GM18519 (cell line): Measurements from ENCODE around the gene CACNA2D4.

ENCODE experiments used
- ATAC-seq: cut with Tn5 transposase; IDR thresholded peaks from one replicate; pipeline ENCODE4 v1.9.1; 2021; ENCODE audit warnings: mild to moderate bottlenecking, moderate library complexity; ENCODE audit not compliant: unreplicated experiment, low FRiP score

The CACNA2D4 gene

DNA sequence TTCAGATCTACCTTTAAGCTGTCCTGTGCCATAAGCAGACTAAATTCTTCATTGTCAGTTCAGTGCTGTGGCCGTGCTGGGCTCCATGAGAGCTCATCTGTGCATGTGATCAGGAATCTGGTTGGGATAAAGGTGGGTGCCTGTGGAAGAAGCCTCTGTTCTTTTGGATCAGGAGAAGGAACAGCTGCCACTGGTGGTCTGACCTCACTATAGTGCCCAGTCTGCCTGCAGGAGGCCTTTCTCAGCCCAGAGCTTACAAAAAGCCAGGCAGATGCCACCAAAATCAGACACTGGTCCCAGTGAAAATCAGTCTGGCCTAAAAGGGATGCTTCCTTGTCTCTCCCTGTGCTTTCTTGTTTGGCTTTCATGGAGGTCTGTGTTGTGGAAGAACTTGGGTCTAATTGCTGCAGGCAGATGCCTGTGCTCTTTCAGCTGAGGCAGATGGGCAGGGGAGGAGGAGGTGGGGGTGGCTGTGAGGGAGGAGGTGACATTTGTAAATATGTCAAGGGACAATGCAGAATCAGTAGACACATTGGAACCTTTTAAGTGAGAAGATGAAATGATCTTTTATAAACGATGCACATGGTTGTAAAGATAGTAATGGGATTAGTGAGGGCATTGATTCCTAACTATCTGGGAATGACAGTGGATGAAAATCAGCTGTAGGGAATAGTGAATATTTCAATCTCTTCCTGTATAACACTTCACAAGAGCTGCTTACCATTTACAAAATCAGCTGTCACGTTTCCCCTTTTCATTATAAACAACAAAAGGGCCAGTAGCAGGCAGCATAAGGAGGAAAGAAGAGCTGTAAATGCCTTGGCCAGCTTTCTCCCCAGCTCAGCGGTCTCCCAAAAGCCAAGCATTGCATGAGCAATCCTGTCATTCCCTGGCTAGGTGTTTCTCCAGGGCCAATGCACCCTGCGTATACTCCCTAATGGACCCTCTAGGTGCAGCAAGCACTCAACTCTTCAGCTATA lies 44.6 kb downstream of the CACNA2D4 start:
- ATAC-seq = no peak

DNA sequence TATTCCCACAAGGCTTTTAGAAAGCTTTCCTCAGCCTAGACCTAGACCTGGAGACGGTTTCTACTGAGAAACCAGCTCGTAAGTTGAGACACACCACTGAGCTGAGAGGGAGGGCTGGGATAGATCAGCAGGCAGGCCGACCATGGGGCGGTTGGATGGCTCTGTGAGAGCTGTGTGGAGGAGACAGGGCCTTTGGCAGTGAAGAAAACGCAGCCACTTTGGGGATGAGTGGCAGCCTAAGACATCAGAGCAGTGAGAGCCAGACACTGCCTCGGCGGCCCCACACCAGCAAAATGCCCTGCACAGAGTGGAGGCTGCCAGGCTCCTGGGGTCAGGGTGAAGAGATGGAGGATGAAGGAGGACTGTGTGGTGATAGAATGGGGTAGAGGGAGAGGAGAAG lies 46.0 kb downstream of the CACNA2D4 start:
- no peak for ATAC-seq

- ATAC-seq = no peak
Measured at GRCh38 chr12:1872001-1872400, 46.5 kb downstream of the CACNA2D4 start.

DNA sequence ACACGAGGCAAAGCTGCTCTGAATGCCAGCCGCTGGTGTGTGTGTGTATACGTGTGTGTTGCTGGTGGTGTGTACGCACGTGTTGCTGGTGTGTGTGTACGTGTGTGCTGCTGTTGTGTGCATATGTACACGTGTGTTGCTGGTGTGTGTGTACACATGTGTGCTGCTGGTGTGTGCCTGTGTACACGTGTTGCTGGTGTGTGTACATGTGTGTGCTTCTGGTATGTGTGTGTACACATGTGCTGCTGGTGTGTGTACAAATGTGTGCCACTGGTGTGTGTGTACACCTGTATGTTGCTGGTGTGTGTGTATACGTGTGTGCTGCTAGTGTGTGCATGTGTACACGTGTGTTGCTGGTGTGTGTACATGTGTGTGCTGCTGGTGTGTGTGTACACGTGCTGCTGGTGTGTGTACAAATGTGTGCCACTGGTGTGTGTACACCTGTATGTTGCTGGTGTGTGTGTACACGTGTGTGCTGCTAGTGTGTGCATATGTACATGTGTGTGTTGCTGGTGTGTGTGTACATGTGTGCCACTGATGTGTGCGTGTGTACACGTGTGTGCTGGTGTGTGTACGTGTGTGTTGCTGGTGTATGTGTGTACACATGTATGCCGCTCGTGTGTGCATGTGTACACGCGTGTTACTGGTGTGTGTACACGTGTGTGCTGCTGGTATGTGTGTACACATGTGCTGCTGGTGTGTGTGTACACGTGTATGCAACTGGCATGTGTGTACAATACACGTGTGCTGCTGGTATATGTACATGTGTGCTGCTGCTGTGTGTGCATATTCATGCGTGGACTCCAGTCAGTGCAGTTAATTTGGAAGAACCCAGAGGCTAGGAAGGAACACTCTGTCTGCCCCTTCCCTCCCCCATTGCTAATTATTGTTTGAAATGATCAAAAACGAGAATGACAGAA lies 47.2 kb downstream of the CACNA2D4 start:
- no peak for ATAC-seq

DNA sequence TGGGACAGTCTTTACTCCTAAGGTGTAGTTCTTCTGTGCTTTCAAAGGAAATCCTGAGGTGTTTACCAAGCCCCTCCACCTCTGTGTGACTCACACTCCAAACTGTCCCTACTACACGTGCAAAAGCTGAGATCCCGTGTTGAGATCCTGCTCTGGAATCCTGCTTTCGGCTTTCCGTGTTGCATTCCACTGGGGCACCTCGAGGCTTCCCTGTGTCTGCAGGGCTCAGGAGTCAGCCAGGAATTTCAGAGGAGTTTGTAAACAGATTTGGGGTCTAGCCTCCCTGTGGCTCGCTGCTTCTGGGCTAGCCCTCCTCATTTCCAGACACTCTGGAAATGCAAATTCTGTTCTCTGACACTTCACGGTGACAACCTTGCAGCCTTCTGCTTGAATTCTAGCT lies 48.4 kb downstream of the CACNA2D4 start:
- ATAC-seq = no peak

GRCh38 chr12:1869145-1869544 lies 49.3 kb downstream of the CACNA2D4 start:
- no peak for ATAC-seq

- no peak for ATAC-seq
Measured at GRCh38 chr12:1865284-1865866, 53.1 kb downstream of the CACNA2D4 start.

- ATAC-seq = no peak
Measured at GRCh38 chr12:1864867-1865266, 53.6 kb downstream of the CACNA2D4 start.

DNA sequence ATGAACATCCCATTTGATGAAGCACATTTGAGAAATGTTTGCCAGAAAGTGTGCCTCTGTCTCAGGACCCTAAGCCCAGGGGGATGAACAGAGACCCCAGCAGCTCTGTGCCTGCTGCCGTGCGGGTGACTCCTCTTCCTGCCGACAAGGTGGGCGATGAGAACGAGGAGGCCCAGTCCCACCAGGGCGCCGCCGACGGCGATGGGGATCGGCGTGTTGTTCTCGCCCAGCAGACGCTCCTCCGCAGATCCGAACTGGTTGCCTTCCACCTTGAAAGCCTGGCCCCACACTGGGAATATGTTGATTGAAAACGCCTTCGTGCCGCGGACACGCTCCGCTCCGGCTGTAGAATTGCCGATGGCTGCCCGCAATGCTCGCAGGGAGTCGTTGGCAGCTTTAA lies 54.0 kb downstream of the CACNA2D4 start:
- ATAC-seq = no peak

- no peak for ATAC-seq
Measured at GRCh38 chr12:1863823-1864222, 54.6 kb downstream of the CACNA2D4 start.

DNA sequence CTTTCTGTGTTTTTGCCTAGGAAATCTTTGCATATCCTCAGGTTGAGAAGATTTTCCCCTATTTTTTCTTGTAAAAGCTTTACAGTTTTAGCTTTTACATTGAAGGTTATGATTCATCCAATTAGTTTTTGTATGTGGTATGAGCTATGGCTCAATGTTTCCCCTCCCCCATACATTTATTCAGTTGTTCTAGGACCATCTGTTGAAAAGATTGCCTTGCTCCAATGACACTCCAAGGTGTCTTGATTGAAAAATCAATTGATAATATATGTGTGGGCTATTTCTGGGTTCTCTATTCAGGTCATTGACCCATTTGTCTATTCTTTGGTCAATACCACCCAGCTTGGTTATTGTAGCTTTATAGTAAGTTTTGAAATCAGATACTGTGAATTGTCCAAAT lies 55.5 kb downstream of the CACNA2D4 start:
- no peak for ATAC-seq

- ATAC-seq = no peak
Measured at GRCh38 chr12:1859643-1860042, 58.8 kb downstream of the CACNA2D4 start.

GRCh38 chr12:1858456-1858855 lies 60.0 kb downstream of the CACNA2D4 start:
- ATAC-seq = no peak

GRCh38 chr12:1857821-1858220 lies 60.6 kb downstream of the CACNA2D4 start:
- no peak for ATAC-seq

GRCh38 chr12:1857086-1857485 lies 61.4 kb downstream of the CACNA2D4 start:
- no peak for ATAC-seq

GRCh38 chr12:1855241-1855640 lies 63.2 kb downstream of the CACNA2D4 start:
- no peak for ATAC-seq

- ATAC-seq = no peak
Measured at GRCh38 chr12:1853716-1854115, 64.7 kb downstream of the CACNA2D4 start.

- no peak for ATAC-seq
Measured at GRCh38 chr12:1852076-1852475, 66.4 kb downstream of the CACNA2D4 start.

DNA sequence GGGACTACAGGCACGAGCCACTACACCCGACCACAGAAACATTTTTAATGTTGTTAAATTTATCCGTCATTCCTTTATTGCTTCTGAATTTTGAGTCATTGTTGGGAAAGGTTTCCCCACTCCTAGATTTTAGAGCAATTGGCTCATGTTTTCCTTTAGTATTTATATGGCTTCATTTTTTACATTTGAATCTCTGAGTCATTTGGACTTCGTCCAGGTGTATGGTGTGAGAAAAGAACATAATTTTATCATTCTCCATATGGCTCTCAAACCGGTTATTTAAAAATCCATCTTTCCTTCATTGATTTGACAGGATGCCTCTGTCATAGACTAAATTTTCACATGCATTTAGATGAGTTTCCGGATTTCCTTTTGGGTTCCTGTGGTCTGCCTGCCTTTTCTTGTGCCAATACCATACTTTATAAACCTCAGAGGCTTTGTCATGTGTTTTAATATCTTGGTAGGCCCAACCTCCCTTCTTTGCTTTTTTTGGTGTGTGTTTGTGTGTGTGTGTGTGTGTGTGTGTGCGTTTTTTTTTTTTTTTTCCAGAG lies 67.2 kb downstream of the CACNA2D4 start:
- no peak for ATAC-seq

GRCh38 chr12:1848745-1849144 lies 69.7 kb downstream of the CACNA2D4 start:
- no peak for ATAC-seq

GRCh38 chr12:1848146-1848545 lies 70.3 kb downstream of the CACNA2D4 start:
- ATAC-seq = no peak
